ENCODE data around the gene CECR2.

CECR2 gene

GRCh38 chr22:17471886-17472535 is 102.8 kb downstream of the CECR2 start:
- no peak for DNase-seq

- DNase-seq = no peak
Measured at GRCh38 chr22:17472932-17473331, 103.7 kb downstream of the CECR2 start.

- no peak for DNase-seq
Measured at GRCh38 chr22:17475318-17476230, 106.3 kb downstream of the CECR2 start.

GRCh38 chr22:17476838-17477237 is 107.6 kb downstream of the CECR2 start:
- DNase-seq = no peak

GRCh38 chr22:17477391-17477833 is 108.2 kb downstream of the CECR2 start:
- peak; percentile 45 for DNase-seq

GRCh38 chr22:17479135-17479534 is 109.9 kb downstream of the CECR2 start:
- DNase-seq = no peak

GRCh38 chr22:17481424-17481823 is 112.2 kb downstream of the CECR2 start:
- DNase-seq = no peak

GRCh38 chr22:17483688-17484372 is 114.6 kb downstream of the CECR2 start:
- peak; percentile 25 for DNase-seq

GRCh38 chr22:17484608-17485007 is 115.3 kb downstream of the CECR2 start:
- no peak for DNase-seq

GRCh38 chr22:17486313-17486712 is 117.1 kb downstream of the CECR2 start:
- no peak for DNase-seq

- DNase-seq = no peak
Measured at GRCh38 chr22:17486719-17487118, 117.5 kb downstream of the CECR2 start.

GRCh38 chr22:17489101-17489500 is 119.8 kb downstream of the CECR2 start:
- no peak for DNase-seq

GRCh38 chr22:17491090-17491640 is 121.9 kb downstream of the CECR2 start:
- DNase-seq = no peak

GRCh38 chr22:17492247-17492646 is 123.0 kb downstream of the CECR2 start:
- DNase-seq = no peak

GRCh38 chr22:17493419-17493981 is 124.2 kb downstream of the CECR2 start:
- DNase-seq = no peak

GRCh38 chr22:17496841-17497240 is 127.6 kb downstream of the CECR2 start:
- peak; percentile 35 for DNase-seq

GRCh38 chr22:17501679-17502285 is 132.5 kb downstream of the CECR2 start:
- DNase-seq = no peak

GRCh38 chr22:17508110-17508509 is 138.8 kb downstream of the CECR2 start:
- DNase-seq = no peak

- DNase-seq = no peak
Measured at GRCh38 chr22:17512960-17513359, 143.7 kb downstream of the CECR2 start.

- DNase-seq = no peak
Measured at GRCh38 chr22:17513612-17514011, 144.4 kb downstream of the CECR2 start.

GRCh38 chr22:17514084-17514483 is 144.8 kb downstream of the CECR2 start:
- no peak for DNase-seq

GRCh38 chr22:17518406-17518805 is 149.1 kb downstream of the CECR2 start:
- DNase-seq = no peak

Measured in SIG-M5 (cell line).